Progenitor cell of endocrine pancreas (in vitro differentiated cells): ENCODE results near the gene MC1R. TPM values are rescaled to one million over a fixed set of nuclear protein-coding genes. Genes with fewer than 3 reads are reported as not detected.

Experiments
- DNase-seq: peaks from one replicate; pipeline ENCODE4 v3.0.0; 2021; ENCODE audit warnings: low spot score; ENCODE audit not compliant: unreplicated experiment
- H3K27ac Mint-ChIP-seq: 2 replicates; pipeline ENCODE4 v1.8.0; 2021; ENCODE audit warnings: mild to moderate bottlenecking, moderate library complexity, mixed read lengths
- H3K27me3 Mint-ChIP-seq: 2 replicates; pipeline ENCODE4 v1.8.0; 2021; ENCODE audit warnings: mixed read lengths
- H3K36me3 Mint-ChIP-seq: 2 replicates; pipeline ENCODE4 v1.8.0; 2022; ENCODE audit warnings: mixed read lengths; ENCODE audit not compliant: insufficient read depth
- H3K4me1 Mint-ChIP-seq: 2 replicates; pipeline ENCODE4 v1.8.0; 2021; ENCODE audit warnings: low read depth, mixed read lengths
- H3K4me3 Mint-ChIP-seq: 2 replicates; pipeline ENCODE4 v1.8.0; 2021; ENCODE audit warnings: low read depth, mild to moderate bottlenecking, moderate library complexity, mixed read lengths
- H3K9me3 Mint-ChIP-seq: 2 replicates; pipeline ENCODE4 v1.8.0; 2021; ENCODE audit warnings: low read depth, mixed read lengths
- CTCF ChIP-seq: fragments of 200-600 bp; sonication (generic); IDR thresholded peaks from one replicate; pipeline ENCODE4 v1.5.0; 2021; ENCODE audit warnings: antibody characterized with exemption, mild to moderate bottlenecking; ENCODE audit not compliant: unreplicated experiment
- total RNA-seq: library from RNA; stranded (reverse); gene quantifications from 2 replicates; pipeline ENCODE4 v1.2.1, GENCODE V29; 2021

Gene MC1R
- total RNA-seq, 1 donor from 2014 or later = 4.6 TPM

- H3K9me3 Mint-ChIP-seq = no peaks in the 10 kb centered on the region
- no peaks in the 10 kb centered on the region for H3K4me1 Mint-ChIP-seq
- no peak for DNase-seq
- H3K27ac Mint-ChIP-seq = no peak overlapping the region
- peaks cover 16% of the 10 kb centered on the region for H3K36me3 Mint-ChIP-seq
- no peaks in the 10 kb centered on the region for H3K27me3 Mint-ChIP-seq
- no peak overlapping the region for H3K4me3 Mint-ChIP-seq
- TF ChIP-seq CTCF = no peak
Measured at GRCh38 chr16:89898201-89898967, 20.3 kb upstream of the MC1R start.

- DNase-seq = no peak
- H3K4me1 Mint-ChIP-seq = no peaks in the 10 kb centered on the region
- no peaks in the 10 kb centered on the region for H3K9me3 Mint-ChIP-seq
- no peak for TF ChIP-seq CTCF
- H3K27ac Mint-ChIP-seq = no peak overlapping the region
- H3K27me3 Mint-ChIP-seq = no peaks in the 10 kb centered on the region
- no peak overlapping the region for H3K4me3 Mint-ChIP-seq
- H3K36me3 Mint-ChIP-seq = peaks cover 14% of the 10 kb centered on the region
Measured at GRCh38 chr16:89899879-89900481, 18.7 kb upstream of the MC1R start.

GRCh38 chr16:89900885-89901284, 17.8 kb upstream of the MC1R start:
- H3K27ac Mint-ChIP-seq = no peak overlapping the region
- TF ChIP-seq CTCF = no peak
- H3K9me3 Mint-ChIP-seq = no peaks in the 10 kb centered on the region
- H3K36me3 Mint-ChIP-seq = peaks cover 18% of the 10 kb centered on the region
- no peaks in the 10 kb centered on the region for H3K27me3 Mint-ChIP-seq
- H3K4me1 Mint-ChIP-seq = no peaks in the 10 kb centered on the region
- no peak for DNase-seq
- H3K4me3 Mint-ChIP-seq = no peak overlapping the region

GRCh38 chr16:89902980-89903379, 15.7 kb upstream of the MC1R start:
- DNase-seq = no peak
- no peaks in the 10 kb centered on the region for H3K27me3 Mint-ChIP-seq
- peaks cover 28% of the 10 kb centered on the region for H3K36me3 Mint-ChIP-seq
- no peaks in the 10 kb centered on the region for H3K4me1 Mint-ChIP-seq
- TF ChIP-seq CTCF = no peak
- H3K9me3 Mint-ChIP-seq = no peaks in the 10 kb centered on the region
- H3K4me3 Mint-ChIP-seq = no peak overlapping the region
- H3K27ac Mint-ChIP-seq = no peak overlapping the region

GRCh38 chr16:89903908-89904515, 14.7 kb upstream of the MC1R start:
- H3K4me3 Mint-ChIP-seq = no peak overlapping the region
- no peak for DNase-seq
- H3K27me3 Mint-ChIP-seq = no peaks in the 10 kb centered on the region
- H3K27ac Mint-ChIP-seq = no peak overlapping the region
- no peaks in the 10 kb centered on the region for H3K9me3 Mint-ChIP-seq
- H3K36me3 Mint-ChIP-seq = peaks cover 27% of the 10 kb centered on the region
- H3K4me1 Mint-ChIP-seq = no peaks in the 10 kb centered on the region
- TF ChIP-seq CTCF = no peak
